Gastroesophageal sphincter (tissue), 2 donors: ENCODE measurements around the gene EPB41L4A.

Source experiments
- EP300 ChIP-seq: sonication (generic); formaldehyde crosslinking; IDR thresholded peaks from one replicate; pipeline ENCODE4 v1.6.1; 2017; ENCODE audit warnings: antibody characterized with exemption, mild to moderate bottlenecking
- POLR2AphosphoS5 ChIP-seq: sonication (generic); formaldehyde crosslinking; IDR thresholded peaks from one replicate; pipeline ENCODE4 v1.6.1; 2017; ENCODE audit warnings: antibody characterized with exemption

GRCh38 chr5:112331892-112332291 is 87.2 kb downstream of the EPB41L4A start:
- TF ChIP-seq POLR2AphosphoS5 (no peak), EP300 (no peak)
